HFFc6 (cell line): Measurements from ENCODE around the gene ULK2. TPM values are rescaled to one million over a fixed set of nuclear protein-coding genes. Genes with fewer than 3 reads are reported as not detected.

Source experiments
- DNase-seq: peaks from one replicate; pipeline ENCODE4 v3.0.0-alpha.2; 2018
- H3K27ac Mint-ChIP-seq: 2 replicates; pipeline ENCODE4 v1.8.0; 2020; ENCODE audit warnings: mild to moderate bottlenecking, mixed read lengths
- H3K27me3 Mint-ChIP-seq: 2 replicates; pipeline ENCODE4 v1.8.0; 2021; ENCODE audit warnings: mild to moderate bottlenecking, moderate library complexity, mixed read lengths; ENCODE audit not compliant: insufficient read depth
- H3K36me3 Mint-ChIP-seq: 2 replicates; pipeline ENCODE4 v1.8.0; 2021; ENCODE audit warnings: low read depth, mixed read lengths
- H3K4me1 Mint-ChIP-seq: 2 replicates; pipeline ENCODE4 v1.8.0; 2020; ENCODE audit warnings: low read depth, mixed read lengths
- H3K4me3 Mint-ChIP-seq: 2 replicates; pipeline ENCODE4 v1.8.0; 2020; ENCODE audit warnings: mild to moderate bottlenecking, moderate library complexity, mixed read lengths
- H3K9me3 Mint-ChIP-seq: 2 replicates; pipeline ENCODE4 v1.8.0; 2020; ENCODE audit warnings: mild to moderate bottlenecking, mixed read lengths
- total RNA-seq, 6 experiments: library from RNA; stranded (reverse); fragmentation: NEBNext Ultra II Directional; extraction: Animal tissue kit (Norgen Biotek cat#: 25700); gene quantifications; 2 replicates in 1 of 6; 3 replicates in 5 of 6; pipeline ENCODE4 v1.2.3, GENCODE V29; 2021
- TF ChIP-seq, protein P1 (sequence below): fragments of 200-600 bp; sonication (generic); IDR thresholded peaks from 2 replicates; pipeline ENCODE4 v1.5.0; 2021; ENCODE audit warnings: antibody characterized with exemption, mild to moderate bottlenecking

ULK2 gene
- total RNA-seq, 6 experiments from 2014 or later: 4.2 to 10.4 (median 6.3) TPM

DNA sequence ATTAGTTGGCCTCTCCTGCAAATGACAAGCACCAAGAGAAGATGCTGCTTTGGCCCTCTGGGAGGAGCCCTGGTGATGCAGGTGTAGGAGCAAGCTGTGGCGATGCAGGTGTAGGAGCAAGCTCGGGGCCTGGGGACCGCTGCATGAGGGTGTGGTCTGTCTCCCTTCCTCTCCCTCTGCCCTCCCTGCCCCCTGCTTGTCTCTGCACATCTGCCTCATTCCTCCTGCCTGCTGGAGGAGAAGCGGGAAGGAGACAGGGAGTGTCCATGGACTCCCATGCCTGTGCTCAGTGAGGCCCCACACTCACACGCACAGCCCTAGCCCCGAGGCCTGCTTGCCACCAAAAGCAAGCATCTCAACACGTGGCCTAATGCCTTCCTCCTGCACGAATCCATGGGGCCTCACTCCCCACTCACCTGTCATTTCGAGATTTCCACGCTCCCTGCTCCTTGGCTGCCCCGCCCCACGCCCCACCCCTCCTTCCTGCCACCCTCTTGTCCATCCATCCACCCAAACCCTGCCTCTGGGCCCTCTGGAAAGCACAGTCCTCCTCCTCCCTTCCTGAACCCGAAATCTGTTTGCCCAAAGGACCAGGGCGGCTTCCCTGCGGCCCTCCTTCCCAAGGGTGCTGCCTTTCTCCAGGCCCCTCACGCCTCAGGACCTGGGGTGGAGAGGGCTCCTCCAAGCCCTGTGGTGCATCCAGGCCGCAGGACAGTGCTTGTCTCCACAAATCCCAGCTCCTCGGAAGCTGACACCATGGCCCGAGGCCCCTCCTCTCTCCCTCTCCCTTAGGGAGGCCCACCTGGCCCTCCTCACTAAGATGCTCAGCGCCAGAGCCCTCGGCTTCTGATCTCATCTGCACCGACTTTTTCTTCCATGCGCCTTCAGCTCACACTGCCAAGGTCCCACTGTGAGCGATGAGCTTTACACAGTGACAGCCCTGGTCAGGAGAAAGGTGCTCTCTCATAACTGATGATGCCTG lies 107.9 kb downstream of the ULK2 start:
- Mint-ChIP-seq H3K27ac (no peak overlapping the region), H3K4me1 (peaks cover 5% of the 10 kb centered on the region; the same call in 1 of the 2 replicates), H3K27me3 (peaks cover 13% of the 10 kb centered on the region), H3K36me3 (no peaks in the 10 kb centered on the region), H3K4me3 (no peak overlapping the region), H3K9me3 (no peaks in the 10 kb centered on the region)
- DNase-seq: no peak
- TF ChIP-seq, protein P1, sequence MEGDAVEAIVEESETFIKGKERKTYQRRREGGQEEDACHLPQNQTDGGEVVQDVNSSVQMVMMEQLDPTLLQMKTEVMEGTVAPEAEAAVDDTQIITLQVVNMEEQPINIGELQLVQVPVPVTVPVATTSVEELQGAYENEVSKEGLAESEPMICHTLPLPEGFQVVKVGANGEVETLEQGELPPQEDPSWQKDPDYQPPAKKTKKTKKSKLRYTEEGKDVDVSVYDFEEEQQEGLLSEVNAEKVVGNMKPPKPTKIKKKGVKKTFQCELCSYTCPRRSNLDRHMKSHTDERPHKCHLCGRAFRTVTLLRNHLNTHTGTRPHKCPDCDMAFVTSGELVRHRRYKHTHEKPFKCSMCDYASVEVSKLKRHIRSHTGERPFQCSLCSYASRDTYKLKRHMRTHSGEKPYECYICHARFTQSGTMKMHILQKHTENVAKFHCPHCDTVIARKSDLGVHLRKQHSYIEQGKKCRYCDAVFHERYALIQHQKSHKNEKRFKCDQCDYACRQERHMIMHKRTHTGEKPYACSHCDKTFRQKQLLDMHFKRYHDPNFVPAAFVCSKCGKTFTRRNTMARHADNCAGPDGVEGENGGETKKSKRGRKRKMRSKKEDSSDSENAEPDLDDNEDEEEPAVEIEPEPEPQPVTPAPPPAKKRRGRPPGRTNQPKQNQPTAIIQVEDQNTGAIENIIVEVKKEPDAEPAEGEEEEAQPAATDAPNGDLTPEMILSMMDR: no peak

DNA sequence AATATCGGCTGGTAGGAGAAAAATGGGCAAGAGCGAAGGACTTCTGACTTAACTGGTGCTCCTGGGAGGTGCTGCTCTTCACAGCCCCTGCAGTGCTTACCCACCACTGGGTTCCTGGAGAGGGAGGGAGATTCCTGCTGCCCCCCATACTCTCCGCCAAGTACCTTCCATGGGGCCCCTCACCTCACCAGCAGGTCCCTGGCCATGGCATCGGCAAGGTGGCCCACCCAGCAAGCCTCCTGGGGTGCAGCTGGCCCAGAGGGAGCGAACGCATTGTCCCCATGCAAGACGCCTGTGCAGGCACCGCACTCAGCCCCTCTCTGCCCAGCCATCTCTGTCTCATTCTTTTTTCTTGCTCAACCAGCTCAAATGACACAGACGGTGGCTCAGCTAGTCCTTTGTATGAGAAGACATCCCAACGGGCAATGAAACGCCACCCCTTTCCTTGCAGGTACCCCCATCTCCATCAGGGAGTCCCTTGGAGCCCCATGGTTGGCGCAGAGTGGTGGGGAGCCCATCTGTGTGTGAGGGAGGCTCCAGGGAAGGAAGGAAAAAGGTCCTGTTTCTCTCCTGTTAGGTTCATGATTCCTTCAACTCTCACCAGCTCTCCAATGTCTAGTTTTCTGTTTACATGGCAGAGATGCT lies 110.1 kb downstream of the ULK2 start:
- Mint-ChIP-seq H3K4me3 (no peak overlapping the region), H3K36me3 (no peaks in the 10 kb centered on the region), H3K4me1 (peaks cover 18% of the 10 kb centered on the region), H3K27me3 (peaks cover 8% of the 10 kb centered on the region), H3K9me3 (no peaks in the 10 kb centered on the region), H3K27ac (no peak overlapping the region)
- TF ChIP-seq, protein P1: no peak
- no peak for DNase-seq

DNA sequence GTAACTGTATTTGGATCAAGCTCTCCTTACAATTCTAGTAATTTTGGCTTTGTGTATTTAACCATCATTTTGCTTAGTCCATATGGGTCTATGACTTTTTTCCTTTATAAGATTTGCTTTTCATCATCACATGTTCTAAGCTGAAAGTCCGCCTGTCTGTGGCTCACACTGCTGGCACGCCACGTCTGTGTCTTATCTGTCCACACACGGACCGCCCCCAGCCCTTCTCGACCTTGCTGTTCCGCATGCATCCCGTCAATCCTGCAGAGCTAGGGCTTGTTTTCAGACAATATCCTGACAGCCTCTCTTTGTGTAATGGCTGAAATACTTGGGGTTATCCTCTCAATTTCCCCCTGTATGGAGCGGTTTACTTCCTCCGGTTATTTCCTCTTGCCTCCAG lies 111.2 kb downstream of the ULK2 start:
- no peaks in the 10 kb centered on the region for H3K36me3 Mint-ChIP-seq
- no peak overlapping the region for H3K27ac Mint-ChIP-seq
- H3K4me3 Mint-ChIP-seq: no peak overlapping the region
- H3K4me1 Mint-ChIP-seq: peaks cover 24% of the 10 kb centered on the region
- H3K9me3 Mint-ChIP-seq: no peaks in the 10 kb centered on the region
- no peak for DNase-seq
- TF ChIP-seq, protein P1: no peak
- H3K27me3 Mint-ChIP-seq: peaks cover 3% of the 10 kb centered on the region

DNA sequence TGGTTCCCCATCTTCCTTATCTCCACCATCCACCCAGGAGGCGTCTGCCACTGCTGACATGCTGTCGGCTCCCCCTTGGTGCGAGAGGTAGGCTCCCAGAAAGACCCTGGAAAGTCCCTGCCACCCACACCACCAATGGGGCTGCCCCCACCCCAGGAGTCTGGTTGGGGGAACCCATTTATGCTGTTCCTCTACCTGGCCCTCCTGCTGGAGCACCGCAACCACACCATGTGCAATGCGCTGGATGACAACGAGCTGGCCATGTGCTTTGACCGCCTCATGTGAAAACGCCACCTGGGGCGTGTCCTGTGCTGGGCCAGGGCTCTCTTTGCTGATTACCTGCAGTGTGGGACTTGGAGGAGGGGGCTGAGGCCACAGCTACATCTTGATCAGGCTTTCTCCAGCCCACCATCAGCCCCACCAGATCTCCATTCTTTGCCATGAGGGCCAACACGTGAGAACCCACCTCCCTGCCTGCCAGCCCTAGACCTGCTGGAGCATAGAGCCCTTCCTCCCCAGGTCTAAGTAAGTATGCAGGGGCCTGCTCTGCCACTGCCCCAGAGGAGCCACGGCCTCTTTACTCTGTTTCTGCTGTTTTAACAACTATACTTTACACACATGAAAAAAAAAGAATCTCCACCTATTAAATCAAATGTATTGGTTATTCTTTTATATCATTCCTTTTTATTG lies 111.8 kb downstream of the ULK2 start:
- no peak overlapping the region for H3K4me3 Mint-ChIP-seq
- no peak overlapping the region for H3K27ac Mint-ChIP-seq
- TF ChIP-seq, protein P1: no peak
- no peaks in the 10 kb centered on the region for H3K9me3 Mint-ChIP-seq
- no peak for DNase-seq
- peaks cover 23% of the 10 kb centered on the region for H3K4me1 Mint-ChIP-seq
- peaks cover 3% of the 10 kb centered on the region for H3K27me3 Mint-ChIP-seq
- H3K36me3 Mint-ChIP-seq: no peaks in the 10 kb centered on the region

DNA sequence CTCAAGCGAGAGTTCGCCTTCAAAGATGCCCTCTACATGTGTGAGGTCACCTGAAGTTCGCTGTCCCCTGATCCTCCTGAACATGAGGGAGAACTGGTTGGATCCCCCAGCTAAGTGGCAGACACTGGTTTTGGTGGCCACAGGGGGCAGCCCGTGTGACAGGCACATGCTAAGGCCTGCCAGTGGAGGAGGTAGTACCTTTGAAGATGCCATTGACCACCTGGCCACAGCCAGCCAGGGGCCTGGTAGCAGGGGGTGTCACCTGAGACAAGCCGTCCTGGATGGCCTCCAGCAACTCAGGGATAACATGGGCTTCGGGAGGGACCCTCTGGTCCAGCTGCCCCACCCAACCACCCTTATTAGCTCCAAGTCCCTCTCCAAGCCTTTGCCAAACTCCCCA lies 112.3 kb downstream of the ULK2 start:
- no peak for DNase-seq
- TF ChIP-seq, protein P1: no peak
- no peak overlapping the region for H3K4me3 Mint-ChIP-seq
- no peaks in the 10 kb centered on the region for H3K9me3 Mint-ChIP-seq
- no peaks in the 10 kb centered on the region for H3K36me3 Mint-ChIP-seq
- peaks cover 20% of the 10 kb centered on the region for H3K4me1 Mint-ChIP-seq
- H3K27ac Mint-ChIP-seq: no peak overlapping the region
- peaks cover 2% of the 10 kb centered on the region for H3K27me3 Mint-ChIP-seq
